ENCODE results near the gene LRRC73. TPM values are rescaled to one million over a fixed set of nuclear protein-coding genes. Genes with fewer than 3 reads are reported as not detected.
A peak's percentile ranks its signal among the peaks of the same experiment; 100 is the strongest.
"Not testable (repeated sequence)": the region's sequence is repeated elsewhere in the genome, so short reads cannot be mapped to it uniquely, and the experiment has no call there.

LRRC73 gene
- total RNA-seq, 1 experiment from 2014 or later, result 0.25 TPM

DNA sequence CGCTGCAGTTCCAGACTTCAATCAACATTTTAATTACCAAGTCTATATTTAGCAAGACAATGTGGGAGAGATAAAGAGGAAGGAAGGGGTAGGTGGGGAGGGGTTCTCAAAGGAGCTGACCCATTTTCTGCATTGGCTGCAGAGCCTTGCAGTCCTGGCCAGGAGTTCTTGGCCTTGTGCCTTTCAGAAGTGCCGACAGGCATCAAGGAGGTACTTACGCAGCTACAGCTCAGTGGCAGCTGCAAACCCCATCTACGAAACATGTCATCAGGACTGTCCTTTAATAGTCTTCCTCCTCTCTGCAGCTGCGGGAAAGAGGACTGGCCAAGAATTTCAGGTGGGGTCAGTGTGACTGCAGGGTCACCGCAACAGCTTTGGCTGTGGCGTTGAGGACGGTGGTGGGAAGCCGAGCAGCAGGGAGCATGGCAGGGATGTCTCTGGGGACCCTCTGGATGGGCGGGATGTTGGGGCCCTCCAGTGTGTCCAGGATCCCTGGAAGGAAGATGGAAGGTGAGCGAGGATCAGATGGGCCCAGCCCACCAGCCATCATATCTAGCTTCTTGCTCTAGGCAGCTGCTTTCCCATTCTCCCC lies 1.8 kb upstream of the LRRC73 start:
- DNase-seq (ENCODE audit: extremely low read depth, low read depth), result no peak

DNA sequence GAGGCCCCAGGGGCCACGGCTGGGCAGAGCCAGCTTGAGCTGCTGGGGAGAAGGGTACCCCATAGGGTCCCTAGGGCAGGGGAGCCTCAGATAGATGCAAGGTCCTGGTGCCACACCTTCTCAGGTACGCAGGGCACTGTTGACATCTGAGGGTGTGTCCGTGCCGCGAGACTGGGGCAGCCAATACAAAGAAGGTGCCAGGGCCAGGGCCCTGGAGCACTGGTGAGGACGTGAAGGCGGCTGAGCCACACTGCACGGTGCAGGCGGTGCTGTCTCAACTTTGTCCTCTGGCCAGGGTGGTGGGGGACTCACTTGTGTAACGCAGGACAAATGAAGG lies 649 bp upstream of the LRRC73 start:
- no peak for DNase-seq (ENCODE audit: extremely low read depth, low read depth)

DNA sequence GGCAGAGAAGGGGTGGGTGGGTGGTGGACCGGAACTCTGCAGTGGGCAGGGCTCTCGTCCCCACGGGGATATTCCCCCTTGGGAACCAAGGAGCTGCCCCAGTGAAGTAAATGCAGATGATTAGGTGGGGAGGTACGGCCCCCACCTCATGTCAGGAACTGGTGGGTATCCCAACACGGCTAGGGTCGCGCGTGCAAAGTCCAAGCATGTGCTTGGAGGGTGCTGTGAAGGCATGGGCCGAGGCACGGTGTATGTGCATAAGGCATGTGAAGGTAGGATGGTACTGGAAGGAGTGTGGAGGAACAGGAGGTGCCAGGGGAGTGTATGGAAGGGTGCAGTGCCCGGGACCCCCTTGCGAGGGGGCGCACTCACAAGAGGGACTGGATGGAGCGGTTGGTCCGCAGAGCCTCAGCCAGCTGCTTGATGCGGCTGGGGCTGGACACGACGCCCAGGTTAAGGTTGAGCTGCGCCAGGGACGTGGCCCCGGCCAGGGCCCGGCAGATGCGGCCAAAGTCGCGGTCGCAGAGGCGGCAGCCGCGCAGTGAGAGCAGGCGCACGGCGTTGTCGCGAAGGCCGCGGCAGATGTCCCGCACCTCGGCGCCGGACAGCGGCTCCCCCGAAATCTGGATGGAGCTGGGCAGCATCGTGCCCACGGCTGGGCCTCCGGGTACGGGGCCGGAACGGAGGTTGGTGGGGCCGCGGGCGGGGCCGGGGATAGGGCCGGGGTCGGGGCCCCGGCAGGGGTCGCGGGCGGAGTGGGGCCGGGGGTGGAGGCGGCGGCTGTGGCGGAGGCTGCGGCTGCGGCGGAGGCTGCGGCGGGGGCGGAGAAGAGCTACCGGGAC lies 783 bp downstream of the LRRC73 start:
- no peak for DNase-seq (ENCODE audit: extremely low read depth, low read depth)

DNA sequence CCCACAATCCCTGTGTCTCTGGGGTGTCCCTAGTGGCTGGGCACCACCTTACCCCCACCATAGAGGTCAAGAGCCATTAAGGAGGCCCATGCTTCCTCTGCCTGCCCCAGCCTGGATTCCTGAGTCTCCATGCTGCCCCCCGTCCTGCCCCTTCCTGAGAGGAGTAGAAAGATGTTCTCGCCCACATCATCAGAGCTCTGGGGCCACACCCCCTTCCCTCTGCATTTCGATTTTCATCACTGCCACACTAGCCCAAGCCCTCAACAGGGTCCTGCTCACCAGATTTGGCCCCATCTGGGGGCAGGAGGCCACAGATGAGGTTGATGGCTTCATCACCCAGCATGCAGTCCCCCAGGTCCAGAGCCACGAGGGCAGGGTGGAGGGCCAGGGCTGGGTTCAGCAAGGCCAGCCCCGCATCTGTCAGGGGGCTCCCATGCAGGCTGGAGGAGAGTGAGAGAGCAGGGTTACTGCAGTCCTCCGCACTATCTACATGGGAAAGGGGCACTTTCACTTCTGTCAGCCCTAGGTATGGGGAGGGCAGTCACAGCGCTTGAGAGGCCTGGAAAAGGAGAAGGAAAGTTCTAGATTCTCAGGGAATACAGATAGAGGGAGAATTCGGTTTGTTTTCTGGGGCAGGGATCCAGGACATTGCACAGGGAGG lies 1.5 kb downstream of the LRRC73 start:
- DNase-seq (ENCODE audit: extremely low read depth, low read depth), result no peak

DNA sequence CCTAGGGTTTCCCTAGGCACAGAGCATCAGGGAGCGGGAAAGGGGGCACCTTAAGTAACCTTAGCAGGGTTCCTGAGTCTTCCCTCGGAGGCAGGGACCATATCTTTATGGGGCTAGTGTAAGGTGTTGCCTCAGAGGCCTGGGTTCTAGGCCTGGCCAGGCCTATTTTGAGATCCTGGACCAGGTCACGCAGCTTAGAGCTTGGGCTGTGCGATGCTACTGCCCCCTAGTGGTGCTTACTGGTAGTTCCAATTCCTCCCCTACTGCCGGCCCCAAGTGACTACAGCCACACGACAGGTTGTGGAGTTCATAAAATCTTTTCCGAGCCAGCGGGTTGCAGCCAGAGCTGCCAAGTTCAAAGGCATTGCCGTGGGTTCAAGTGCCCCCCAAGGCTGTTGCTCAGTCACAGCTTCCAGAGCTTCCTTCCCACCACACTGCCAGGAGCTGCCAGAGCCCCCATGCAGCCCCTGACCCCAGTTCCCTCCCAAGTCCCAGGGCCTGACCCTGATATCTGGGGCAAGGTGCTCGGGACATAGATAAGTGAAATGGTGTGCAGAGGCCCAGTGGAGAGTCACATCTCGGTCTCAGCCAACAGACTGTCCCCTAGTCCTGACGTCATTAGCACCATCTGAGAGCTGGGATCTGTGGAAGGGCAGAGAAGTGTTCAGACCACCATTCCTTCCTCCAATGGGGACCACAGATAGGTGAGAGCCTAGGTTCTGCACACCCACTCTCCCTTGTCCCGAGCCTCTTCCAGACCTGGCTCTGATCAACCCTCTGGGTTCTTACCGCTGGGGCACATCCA lies 3.3 kb downstream of the LRRC73 start:
- DNase-seq (ENCODE audit: extremely low read depth, low read depth), result peak; percentile 67

DNA sequence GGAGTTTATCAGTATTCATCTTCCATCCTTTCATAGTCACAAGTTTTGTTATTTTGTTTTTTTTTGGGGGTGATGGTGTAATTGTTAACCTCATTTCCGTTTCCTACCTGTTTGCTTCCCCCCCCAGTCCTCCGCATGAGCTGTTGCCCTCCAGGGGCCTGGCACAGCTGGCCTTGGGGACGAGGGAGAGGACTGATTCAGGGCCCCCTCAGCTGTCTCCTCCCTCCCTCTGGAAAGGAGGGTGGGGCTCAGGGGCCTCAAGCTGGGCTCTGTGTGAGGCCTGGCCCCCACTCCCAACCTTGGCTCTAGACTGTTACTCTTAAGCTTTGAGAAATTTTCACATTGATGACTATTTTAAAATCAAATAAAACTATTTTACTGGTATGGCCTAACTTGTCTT lies 4.0 kb downstream of the LRRC73 start:
- no peak for DNase-seq (ENCODE audit: extremely low read depth, low read depth)

DNA sequence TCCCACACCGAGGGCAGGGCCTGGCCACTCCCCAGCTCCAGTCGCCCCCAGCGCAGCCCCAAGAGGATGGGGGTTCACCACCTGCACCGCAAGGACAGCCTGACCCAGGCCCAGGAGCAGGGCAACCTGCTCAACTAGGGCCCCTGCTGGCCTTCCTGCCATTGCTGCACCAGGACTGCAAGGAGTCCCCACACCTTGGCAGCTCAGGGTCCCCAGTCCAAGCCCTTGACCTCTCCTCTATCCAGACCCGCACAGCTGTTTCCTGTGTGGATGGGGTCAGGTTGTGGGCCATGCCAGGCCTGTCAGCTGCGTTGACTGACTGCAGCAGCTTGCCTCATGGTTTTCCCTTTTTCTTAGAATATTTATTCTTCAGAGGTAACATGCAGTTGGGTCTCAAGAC lies 4.4 kb downstream of the LRRC73 start:
- DNase-seq (ENCODE audit: extremely low read depth, low read depth), result no peak

DNA sequence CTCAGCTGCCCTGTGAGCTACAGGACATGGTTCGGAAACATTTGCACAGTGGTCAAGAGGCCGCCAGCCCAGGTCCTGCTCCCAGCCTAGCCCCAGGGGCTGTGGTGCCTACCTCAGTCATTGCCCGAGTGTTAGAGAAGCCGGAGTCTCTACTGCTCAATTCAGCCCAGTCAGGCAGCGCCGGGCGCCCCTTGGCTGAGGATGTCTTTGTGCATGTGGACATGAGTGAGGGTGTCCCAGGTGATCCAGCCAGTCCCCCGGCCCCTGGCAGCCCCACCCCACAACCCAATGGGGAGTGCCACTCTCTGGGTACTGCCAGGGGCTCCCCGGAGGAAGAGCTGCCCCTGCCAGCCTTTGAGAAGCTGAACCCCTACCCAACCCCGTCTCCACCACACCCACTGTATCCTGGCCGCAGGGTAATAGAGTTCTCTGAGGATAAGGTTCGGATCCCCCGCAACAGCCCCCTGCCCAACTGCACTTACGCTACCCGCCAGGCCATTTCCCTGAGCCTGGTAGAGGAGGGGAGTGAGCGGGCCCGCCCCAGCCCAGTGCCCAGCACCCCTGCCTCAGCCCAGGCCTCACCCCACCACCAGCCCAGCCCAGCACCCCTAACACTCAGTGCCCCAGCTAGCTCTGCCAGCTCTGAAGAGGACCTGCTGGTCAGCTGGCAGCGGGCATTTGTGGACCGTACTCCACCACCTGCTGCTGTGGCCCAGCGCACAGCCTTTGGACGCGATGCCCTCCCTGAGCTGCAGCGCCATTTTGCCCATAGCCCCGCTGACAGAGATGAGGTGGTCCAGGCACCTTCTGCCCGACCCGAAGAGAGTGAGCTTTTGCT lies 5.2 kb downstream of the LRRC73 start:
- no peak for DNase-seq (ENCODE audit: extremely low read depth, low read depth)

DNA sequence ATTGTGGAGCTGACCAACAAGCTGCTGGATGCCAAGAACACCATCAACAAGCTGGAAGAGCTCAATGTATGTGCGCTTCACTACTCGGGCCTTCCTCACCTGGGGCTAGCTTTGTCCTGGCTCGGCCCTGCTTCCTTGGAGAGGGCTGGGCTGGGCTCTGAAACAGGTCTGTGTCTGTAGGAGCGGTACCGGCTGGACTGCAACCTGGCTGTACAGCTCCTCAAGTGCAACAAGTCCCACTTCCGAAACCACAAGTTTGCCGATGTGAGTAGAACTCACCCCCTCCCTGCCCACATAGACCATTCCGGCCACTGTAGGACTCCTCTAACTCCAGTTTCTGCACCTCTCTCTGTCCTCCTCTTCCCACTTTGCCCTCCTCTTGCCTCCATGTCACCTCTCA lies 6.7 kb downstream of the LRRC73 start:
- no peak for DNase-seq (ENCODE audit: extremely low read depth, low read depth)

DNA sequence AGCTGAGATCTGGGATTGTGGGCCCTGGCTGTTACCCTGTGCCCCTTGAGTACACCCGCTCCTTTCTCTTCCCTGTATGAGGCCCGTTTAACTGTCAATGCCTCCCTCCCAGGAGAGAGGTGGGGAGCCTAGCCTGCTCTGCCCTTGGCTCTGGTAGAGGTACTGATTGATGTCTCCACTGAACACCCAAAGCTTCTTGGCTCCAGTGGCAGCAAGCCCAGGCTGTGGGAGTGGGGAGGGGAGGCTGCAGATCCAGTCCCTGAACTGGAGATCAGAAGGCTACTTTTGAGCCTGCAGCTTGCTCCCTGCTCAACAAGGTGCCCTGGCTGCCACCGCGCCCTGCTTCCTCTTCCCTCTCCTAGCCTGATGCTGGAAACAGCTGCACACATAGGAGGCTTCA lies 7.5 kb downstream of the LRRC73 start:
- no peak for DNase-seq (ENCODE audit: extremely low read depth, low read depth)

DNA sequence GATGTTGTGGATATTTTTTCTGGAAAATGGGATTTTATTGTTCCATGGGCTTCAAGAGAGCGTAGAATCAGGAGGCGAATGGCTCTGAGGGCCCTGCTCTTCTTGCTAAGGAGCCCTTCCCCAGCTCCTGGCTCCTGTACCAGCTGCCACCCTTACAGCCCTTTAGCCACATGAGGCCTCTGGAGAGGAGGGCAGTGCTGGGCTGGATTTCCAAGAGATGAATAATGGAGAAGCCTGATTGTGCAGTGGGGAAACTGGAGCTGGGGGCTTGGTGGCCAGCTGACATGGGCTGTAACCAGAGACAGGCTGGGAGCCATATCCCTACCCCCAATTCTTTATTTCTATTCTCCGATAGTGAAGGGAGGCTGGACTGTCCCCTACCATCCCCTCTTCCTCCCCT lies 9.2 kb downstream of the LRRC73 start:
- DNase-seq (ENCODE audit: extremely low read depth, low read depth), result no peak

DNA sequence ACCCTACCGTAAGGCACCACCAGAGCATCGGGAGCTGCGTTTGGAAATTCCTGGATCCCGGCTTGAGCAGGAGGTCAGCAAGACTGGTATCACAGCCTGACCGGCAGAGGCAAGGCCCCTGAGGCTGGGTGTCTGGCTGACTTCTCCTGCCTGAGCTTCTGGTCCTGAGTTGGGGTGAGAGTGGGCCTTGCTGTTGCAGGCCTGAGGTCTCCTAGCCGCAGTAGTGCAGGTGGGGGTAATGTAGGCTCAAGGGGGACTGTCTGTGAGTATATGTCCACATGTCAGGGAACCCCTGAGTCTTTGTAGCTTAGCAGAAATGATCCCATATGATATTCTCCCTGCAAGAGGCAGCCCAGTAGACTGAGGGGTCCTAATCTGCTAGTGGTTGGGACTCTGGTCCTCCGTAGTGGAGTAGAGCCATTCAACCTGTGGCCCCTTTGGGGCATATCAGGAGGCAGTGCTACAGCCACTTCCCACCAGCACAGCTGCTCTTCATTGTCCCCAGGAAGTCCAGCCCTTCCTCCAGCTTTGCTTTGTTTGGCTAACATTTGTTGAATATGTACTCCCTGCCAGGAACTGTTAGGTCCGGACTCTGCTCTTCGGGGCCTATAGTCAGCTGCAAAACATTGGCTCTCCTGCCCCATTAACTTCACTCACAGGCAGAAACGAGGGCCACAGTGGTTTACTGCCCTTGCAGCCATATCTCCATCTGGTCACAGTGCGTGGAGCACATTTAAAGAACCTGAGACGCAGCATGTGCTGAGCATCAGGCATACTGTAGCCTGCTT lies 10.9 kb downstream of the LRRC73 start:
- no peak for DNase-seq (ENCODE audit: extremely low read depth, low read depth)

DNA sequence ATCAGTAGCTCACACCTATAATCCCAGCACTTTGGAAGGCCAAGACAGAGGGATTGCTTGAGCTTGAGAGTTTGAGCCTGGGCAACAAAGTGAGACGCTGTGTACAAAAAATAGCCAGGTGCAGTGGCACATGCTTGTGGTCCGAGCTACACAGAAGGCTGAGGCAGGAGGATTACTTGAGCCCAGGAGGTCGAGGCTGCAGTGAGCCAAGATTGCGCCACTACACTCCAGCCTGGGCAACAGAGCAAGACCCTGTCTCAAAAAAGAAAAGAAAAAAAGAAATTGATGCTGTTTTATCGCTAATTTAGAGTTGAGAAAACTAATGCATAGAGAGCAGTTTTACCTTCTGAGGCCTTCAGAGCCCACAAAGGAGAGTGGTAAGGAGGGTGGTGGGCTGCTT lies 11.9 kb downstream of the LRRC73 start:
- not testable (repeated sequence) for DNase-seq (ENCODE audit: extremely low read depth, low read depth)

DNA sequence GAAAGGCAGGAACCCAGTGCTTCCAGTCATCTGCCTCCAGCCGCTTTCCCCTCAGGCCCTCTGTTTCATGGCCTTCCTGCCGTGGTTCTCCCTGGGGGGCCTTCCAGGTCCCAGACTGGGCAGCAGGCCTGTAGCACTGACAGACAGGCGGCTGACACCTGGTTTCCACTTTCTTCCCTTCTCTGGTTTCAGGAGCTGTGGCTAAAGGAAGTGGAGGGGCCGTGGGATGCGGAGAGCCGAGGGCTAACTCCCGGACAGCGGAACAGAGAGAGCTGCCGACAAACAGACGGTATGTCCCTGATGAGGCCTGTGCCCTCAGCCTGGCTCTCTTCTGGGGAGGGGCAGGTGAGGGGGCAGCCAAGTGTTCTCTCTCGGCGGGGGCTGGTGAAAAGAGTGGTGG lies 12.5 kb downstream of the LRRC73 start:
- no peak for DNase-seq (ENCODE audit: extremely low read depth, low read depth)

DNA sequence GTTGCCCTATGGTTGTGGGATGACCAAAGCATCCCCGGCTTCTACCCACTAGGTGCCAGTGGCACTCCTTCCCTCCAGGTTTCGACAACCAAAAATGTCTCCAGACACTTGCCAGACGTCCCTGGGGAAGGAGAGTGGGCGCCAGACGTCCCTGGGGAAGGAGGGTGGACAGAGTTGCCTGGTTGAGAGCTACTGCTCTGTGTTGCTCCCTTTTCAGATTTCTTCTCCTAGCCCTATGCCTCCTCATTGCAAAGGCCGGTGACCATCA lies 13.1 kb downstream of the LRRC73 start:
- no peak for DNase-seq (ENCODE audit: extremely low read depth, low read depth)

DNA sequence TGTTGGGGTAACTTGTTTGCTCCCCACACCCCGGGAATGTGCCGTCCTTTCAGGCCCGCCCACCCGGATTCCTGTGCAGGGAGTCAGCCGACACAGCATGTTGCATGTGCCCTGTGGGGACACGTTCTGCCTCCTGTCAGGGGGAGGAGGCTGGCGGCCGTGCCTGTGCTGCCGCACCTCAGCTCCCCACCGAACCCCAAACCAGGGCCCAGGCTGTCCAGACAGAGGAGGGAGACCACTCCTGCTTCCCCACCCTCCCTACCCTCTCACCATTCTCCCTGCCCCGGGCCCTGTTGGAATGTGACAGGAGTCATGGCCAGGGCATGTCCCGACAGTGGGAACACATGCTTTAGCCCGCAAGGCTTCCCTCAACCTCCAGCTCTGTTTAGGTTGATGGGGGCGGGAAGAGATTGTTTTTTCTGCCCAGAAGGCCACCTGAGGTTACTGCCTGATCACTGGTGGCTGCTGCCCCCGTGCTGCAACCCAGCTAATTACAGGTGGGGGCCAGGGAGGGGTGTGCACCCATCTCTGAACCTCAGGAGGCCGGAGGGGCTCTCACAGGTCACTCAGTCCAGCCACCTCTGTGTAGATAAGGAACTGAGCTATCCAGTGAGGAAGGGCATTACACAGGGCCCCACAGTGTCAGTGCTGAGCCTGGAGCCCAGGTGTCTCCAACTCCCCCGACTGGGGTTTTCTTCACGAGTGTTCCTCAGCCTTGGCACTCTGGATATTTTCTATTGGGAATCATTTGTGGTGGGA lies 13.6 kb downstream of the LRRC73 start:
- peak; percentile 21 for DNase-seq (ENCODE audit: extremely low read depth, low read depth)

DNA sequence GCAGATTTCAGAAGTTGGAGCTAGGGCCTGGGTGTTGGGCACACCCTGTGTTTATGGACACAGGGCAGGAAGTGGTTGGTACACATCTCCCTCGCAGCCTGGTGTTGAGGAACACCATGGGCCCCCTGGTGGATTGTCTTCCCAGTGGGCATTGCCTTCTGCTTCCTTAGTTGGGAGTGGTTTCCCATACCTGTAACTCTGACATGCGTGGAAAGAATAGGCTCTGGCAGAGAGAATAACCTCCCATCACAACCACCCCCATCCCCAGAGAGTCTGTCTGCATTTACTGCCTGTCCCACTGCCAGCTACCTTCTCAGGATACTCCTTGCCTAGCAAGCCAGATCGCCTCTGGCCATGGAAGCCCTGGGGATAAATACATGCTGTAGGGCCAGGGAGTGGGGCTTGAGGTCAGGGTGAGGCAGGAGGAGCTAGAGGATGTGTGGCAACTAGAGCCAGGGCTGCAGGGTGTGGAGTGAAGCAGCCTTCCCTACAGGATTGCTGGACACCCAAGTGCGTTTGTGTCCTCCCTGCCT lies 14.7 kb downstream of the LRRC73 start:
- peak; percentile 17 for DNase-seq (ENCODE audit: extremely low read depth, low read depth)

DNA sequence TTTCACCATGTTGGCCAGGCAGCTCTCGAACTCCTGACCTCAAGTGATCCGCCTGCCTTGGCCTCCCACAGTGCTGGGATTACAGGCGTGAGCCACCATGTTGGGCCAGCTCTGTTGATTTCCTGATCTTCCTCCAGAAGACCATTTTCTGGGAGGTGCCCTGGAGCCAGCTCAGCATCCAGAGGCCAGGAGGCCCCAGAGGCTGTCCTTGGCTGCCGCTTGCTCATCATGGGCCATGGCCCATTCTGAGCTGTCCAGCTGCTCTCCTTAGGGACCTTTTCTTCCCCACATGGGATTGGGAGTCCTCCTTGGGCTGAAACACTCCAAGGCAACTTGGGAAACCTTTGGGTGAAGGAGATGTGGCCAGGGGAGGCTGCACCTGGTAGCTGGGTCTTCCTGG lies 15.4 kb downstream of the LRRC73 start:
- no peak for DNase-seq (ENCODE audit: extremely low read depth, low read depth)

DNA sequence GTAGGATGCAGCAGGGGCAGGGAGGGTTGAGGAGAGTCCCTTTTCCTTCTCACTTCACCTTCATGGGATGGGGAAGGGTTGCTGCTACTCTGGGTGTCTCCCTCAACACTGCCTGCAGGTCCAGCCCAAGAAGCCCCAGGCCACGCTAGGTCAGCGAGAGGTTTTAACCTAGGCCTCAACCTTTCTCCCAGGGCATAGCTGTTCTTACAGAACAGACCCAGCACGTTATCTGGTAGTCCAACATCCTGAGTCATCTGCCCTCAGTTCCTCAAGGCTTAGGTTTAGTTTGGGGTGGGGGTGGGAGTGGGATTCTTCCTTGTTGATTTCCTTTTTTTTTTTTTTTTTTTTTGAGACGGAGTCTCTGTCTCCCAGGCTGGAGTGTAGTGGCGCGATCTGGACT lies 15.8 kb downstream of the LRRC73 start:
- DNase-seq (ENCODE audit: extremely low read depth, low read depth), result no peak

Measured in NCI-H460 (cell line).